HG02610 (cell line): ENCODE results near the gene CD320.
"Not testable (repeated sequence)": the region's sequence is repeated elsewhere in the genome, so short reads cannot be mapped to it uniquely, and the experiment has no call there.

Source experiments
- ATAC-seq: cut with Tn5 transposase; IDR thresholded peaks from one replicate; pipeline ENCODE4 v1.9.1; 2021; ENCODE audit warnings: mild to moderate bottlenecking, moderate library complexity; ENCODE audit not compliant: unreplicated experiment

Gene CD320

DNA sequence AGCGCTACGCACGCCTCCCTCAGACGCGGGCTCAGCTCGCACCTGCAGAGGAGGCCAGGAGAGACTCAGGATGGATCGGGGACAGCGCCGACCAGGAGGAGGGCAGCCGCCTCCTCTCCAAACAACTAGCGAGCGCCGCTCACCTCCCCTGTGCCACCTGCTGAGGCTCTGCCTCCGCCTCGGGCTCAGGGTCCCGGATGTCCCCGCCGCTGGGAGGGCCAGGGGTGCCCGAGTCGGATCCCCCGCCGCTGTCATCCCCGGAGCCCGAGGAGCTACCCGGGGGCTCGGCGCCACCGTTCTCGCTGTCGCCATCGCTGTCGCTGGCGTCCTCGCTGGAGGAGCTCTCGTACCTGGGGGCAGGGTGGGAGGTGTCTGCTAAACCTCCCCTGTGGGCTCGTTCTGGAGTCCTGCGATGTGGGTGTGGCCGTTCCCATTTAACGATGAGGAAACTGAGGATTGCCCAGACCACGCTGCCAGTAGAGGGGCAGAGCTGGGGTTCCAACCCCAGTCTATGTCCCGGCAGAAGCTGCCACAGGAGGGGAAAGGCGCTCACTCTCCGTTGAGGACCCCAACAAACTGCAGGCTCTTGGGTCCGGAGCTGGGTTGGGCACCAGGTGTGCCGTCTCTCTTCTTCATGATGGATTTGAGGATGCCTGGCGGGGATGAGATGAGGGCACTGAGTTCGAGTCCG is 25.8 kb upstream of the CD320 start:
- no peak for ATAC-seq

DNA sequence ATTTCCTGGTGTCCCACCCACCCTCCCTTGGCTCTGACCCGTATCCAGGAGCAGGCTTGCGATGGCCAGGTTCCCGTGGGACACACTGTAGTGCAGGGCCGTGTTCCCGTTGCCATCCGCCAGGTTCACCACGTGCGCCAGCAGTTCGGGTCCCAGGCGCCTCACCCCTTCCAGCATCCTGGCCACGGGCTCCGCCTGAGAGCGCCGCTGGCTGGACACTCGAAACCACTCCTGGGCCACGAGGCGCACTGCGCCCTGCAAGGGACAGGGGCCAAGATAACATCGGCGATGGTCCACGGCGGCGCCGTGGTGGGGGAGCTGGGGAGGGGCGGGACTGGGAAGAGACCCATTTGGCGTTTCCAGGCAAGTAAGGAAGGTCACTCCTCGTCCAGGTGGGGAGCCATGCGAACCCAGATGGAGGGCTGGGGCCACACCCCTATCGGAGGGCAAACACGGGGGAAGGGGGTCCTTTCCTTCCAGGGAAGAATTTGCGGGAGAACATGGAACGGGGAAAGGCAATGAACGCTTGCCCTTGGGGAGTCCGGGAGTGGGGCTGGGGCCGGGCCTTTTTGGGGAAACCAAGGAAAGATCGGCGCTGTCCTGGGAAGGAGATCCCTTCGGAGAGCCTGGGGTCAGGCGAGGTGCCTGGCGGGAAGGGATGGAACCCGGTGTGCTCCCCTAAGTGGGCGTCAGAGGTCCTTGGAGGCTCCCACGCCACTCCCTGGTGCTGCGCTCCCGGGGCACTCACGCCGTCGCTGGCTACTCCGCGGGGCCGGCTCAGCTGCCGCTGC is 25.0 kb upstream of the CD320 start:
- ATAC-seq: no peak

DNA sequence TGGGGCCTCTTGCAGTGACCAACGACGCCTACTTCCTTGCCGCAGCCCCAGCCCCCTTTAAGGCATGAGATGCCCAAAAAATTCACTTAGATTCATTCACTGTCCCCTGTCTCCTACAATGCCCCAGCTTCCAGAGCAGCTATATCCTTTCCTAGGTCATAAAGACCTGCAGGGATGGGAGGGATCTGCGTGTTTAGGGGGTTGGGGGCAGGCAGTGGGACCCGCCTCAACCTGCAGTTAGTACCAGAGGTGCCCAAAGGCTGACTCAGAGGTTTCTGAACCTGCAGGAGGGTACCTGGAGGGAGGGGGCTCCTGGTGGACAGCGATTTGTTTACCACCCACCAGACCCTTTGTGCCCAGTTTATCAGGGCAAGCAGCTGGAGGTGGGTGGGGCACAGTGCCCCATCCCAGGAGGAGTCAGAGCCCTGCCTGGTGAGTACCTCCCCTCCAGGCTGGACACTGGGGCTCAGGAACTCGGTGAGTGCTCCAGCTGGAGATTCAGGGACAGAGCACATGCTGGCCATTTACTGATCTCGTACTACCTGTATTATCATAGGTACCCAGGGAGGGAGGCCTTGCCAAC is 23.2 kb upstream of the CD320 start:
- ATAC-seq: no peak

DNA sequence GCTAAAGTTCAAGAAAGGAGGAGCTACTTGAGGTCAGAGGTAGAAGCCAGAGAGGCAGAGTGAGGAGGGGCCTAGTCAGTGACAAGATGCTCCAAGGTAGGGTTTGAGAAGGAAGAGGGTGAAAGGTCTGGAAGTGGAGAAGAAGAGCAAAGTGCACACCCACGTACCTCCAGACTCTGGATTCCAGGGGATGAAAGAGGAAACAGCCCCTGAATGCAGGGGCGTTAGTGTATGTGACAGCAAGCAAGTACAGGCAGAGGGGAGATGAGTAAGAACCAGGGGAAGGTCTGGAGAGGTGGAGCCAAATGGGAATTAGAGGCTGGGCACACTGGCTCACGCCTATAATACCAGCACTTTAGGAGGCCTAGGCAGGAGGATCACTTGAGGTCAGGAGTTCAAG is 21.8 kb upstream of the CD320 start:
- no peak for ATAC-seq

DNA sequence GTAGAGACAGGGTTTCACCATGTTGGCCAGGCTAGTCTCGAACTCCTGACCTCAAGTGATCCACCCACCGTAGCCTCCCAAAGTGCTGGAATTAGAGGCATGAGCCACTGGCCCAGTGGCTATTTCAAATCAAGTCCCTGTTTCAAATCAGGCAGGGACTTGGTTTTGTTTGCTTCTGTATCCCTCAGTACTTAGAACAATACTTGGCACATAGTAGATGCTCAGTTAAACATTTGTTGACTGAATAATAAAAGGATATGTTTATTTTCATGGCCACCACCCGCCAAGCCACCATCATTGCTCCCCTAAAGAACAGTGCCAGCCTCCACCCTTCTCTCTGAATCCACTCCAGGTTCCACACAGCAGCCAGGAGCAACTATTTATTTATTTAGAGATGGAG is 17.3 kb upstream of the CD320 start:
- ATAC-seq: no peak

DNA sequence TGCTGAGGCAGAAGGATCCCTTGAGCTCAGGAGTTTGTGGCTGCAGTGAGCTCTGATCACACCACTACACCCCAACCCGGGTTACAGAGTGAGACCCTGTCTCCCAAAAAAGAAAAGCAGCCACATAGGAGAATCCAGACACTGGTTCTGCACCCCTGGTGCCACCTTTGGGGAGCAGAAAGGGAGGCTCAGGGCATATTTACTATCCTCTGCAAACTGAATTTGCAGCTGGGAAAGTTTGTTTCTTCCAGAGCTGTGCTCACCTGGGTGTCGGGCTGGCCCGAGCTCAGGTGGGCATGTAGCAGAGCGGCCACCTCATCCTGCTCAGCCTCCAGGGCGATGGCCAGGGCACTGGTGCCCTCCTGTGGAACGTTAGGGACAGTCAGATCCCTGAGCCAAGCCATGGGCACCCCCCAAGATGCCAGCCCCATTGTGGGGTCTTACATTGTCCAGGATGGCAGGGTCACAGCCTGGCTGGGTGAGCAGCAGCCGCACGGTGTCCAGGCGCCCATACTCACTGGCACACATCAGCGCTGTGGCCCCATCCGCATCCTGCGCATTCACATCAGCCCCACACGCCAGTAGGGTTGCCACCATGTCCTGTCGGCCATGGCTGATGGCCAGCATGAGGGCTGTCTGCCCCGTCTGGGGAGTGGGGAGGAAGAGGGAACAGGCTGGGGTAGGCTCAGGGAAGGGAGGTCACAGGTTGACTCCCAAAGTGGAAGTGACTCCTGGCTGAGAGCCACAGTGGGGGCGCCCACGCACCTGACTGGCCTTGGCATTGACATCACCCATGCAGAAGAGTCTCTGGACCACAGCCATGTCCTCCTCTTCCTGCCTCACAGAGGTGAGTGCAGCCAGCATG is 16.3 kb upstream of the CD320 start:
- no peak for ATAC-seq

DNA sequence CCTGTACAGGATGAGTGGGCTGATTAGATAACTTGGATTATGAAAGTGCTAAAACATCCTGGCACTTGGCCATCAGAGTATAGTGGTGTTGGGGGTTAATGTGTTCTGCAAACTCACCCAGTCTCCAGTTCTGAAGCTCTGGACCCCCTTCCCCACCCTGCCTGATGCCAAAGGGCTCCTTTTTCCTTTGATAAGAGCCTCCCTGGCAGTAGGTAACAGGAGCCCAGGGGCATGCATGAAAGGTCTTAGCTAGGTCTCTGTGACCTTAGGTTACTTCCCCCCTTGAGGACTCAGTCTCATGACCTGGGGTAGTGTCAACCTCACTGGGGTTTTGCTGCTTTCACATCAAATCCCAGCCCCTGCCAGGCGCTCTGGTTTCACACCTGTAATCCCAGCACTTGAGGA is 15.6 kb upstream of the CD320 start:
- no peak for ATAC-seq

DNA sequence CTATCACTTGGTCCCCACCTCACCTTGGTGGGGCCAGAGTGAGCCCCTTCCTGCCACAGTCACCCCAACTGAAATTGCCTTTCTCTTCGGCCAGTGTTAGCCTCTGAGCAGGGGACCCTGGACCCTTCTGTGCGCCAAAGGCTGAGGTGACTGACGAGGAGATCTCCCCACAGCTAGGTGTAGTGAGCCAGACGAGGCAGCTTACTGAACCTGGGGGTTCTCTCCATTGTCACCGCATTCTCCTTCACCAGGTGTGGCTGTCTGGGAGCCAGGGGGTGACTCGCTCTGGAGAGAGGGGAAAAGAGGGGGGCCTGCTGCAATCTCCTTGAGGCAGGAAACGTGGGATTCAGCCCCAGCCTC is 14.5 kb upstream of the CD320 start:
- no peak for ATAC-seq

DNA sequence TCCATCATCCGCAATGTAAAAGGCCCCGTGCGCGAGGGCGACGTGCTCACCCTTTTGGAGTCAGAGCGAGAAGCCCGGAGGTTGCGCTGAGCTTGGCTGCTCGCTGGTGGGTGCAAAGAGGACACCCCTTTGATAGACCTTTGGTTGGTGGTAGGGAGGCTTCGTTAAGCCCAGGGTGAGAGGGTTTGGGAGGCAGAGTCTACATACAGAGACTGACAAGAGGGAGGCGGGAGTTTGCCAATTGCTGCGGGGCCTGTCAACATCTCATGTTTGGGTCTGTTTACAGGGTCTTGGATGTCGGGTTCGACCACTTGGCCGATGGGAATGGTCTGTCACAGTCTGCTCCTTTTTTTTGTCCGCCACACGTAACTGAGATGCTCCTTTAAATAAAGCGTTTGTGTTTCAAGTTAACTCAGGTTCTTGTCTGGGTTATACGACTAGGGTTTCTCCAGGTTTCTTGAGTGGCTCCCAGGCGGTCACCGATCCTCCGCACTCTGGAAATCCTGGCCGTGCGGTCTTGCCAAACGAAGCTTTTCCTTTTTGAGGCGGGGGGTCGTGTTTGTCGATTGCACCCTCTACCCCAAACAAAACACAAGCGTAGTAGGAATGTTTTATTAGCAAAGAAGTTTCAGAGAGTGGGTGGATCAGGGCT is 14.0 kb upstream of the CD320 start:
- ATAC-seq: no peak

DNA sequence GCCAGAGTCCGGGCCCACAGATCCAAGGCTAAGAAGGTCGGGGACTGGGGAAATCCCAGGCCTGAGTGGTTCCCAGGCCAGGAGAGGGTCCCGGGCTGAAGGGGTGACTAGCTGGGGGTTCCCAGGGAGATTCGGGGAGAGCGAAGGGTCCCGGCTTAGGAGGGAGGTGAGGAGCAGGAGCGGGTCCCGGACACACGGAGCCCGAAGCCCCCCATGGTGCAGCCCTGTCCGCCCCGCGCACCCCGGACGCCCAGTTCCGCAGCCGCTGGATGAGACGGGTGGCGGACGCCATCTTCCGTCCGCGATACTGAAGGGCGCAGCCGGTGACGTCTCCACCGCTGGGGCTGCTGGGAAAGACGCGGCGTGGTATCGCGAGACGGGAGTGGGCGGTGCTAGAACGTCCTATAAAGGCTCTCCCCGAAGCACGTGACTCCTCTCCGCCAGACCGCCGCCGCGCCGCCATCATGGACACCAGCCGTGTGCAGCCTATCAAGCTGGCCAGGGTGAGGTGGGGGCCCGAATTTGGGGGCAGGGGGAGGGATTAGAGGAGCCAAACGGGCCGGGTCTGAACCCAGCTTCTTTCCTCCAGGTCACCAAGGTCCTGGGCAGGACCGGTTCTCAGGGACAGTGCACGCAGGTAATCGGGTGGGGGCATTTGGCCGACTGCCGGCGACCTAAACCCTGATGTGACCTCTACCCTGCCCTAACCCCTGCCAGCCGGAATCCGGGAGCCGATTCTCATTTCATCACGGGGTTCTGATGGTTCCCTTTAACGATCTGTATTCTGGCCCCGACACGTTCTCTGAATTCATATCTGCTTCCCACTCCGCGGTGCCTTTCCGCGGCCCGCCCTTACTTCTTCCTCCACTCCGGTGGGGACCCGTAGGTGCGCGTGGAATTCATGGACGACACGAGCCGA is 13.2 kb upstream of the CD320 start, which contains the start of the genes NDUFA7 and RPS28:
NDUFA7 (minus strand) TSS at position 309 of the 919 bp plus-strand sequence; CDS start at position 292, 17 bp downstream.
RPS28 (plus strand) TSS at position 430 of the 919 bp plus-strand sequence; CDS start at position 465, 35 bp downstream.
- peak; percentile 80 for ATAC-seq

DNA sequence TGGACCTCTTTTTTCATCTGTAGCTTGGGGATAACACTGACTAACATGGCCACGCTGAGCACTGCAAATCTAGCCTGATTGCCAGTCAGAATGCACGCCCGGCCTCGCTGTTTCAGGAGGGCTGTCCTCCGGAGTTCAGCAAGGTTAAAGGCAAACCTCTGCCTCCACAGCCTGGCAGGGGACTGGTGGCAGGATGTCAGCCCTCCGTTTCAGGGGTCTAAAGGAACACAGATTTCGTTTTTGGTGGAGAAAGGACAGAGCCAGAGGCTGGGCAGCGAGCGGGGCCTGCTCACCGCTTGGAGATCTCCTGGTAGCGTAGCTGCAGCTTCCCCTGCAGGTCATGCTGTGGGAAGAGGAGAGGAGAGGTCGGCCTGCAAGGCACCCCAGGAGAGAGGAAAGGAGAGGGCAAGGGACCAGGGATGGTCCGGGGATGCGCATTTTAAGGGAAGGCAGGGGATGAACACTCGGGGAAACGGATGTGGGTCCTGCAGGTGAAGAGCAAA is 12.5 kb upstream of the CD320 start:
- ATAC-seq: no peak

DNA sequence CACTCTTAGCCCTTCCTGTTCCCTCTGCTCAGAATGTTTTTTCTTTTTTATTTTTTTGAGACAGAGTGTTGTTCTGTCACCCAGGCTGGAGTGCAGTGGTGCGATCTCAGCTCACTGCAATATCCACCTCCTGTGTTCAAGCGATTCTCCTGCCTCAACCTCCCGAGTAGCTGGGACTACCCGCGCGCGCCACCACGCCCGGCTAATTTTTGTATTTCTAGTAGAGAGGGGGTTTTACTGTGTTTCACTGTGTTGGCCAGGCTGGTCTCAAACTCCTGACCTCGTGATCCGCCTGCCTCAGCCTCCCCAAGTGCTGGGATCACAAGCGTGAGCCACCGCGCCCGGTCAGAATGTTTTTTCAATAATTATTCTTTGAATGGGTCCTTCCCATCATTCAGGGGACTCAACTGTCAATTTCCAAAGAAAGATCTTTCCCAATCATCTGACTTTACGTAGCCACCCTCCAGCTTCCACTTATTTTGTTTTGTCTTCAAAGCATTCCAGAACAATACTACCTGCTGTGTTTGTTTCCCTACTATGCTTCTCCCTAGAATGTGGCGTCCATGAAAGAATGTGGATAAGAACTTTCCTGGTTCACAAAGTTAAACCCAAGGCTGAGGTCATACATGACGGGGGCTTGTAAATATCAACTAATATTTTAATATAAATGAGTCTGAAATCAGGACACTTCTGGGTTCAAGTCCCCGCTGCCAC is 11.8 kb upstream of the CD320 start:
- no peak for ATAC-seq

DNA sequence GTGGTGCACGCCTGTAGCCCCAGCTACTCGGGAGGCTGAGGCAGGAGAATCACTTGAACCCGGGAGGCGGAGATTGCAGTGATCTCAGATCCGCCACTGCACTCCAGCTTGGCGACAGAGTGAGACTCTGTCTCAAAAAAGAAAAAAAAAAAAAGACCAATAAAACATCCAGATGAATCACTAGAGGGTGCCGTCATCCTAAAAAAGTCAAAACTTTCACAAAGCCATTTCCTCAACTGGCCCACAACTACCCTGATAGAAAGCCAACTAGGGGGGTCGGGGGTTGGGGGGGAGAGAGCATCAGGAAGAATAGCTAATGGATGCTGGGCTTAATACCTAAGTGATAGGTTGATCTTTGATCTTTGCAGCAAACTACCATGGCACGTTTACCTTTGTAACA is 10.7 kb upstream of the CD320 start:
- ATAC-seq: not testable (repeated sequence)

DNA sequence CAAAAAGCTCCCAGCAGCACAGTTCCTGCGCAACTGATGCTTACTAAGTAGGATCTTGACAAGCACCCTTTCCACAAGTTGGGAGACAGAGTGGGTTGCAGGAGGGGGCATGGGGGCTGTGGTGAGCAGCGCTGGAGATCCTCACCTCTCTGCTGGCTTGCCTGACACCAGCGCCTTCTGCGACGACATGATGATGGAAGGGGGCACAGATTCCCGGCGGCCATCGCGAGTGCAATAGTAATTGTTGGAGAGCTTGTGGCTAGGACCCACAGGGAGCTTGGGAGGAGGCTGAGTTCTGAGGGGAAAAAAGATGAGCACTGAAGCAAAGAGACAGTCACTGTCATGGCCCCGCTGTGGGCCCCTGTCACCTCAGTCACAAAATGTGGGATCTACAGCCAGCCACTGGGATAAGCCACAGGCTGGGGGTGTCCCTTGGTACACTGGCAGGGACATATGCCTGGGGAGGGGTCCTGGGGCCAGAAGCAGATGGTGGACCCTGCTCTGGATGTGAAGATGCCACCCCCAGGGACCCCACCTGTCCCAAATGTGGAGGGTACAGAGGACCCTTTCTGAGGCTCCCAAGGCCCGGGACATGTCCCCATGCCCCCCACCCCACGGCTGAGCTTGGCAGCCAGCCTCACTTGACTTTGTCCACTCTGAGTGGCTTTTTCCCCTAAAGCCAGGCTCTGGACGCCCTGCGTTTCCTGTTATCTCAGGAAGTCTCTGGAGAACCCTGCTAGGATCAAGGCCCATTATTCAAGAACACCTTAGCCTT is 8.4 kb upstream of the CD320 start:
- ATAC-seq: no peak

DNA sequence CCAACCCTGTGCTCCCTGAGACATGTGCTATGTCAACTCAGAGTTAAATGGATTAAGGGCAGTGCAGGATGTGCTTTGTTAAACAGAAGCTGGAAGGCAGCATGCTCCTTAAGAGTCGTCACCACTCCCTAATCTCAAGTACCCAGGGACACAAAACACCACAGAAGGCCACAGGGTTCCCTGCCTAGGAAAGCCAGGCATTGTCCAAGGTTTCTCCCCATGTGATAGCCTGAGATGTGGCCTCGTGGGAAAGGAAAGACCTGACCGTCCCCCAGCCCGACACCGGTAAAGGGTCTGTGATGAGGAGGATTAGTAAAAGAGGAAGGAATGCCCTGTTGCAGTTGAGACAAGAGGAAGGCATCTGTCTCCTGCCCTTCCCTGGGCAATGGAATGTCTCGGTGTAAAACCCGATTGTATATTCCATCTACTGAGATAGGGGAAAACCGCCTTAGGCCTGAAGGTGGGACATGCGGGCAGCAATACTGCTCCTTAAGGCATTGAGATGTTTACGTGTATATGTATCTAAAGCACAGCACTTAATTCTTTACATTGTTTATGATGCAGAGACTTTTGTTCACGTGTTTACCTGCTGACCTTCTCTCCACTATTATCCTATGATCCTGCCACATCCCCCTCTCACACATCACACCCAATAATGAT is 7.0 kb upstream of the CD320 start:
- not testable (repeated sequence) for ATAC-seq

DNA sequence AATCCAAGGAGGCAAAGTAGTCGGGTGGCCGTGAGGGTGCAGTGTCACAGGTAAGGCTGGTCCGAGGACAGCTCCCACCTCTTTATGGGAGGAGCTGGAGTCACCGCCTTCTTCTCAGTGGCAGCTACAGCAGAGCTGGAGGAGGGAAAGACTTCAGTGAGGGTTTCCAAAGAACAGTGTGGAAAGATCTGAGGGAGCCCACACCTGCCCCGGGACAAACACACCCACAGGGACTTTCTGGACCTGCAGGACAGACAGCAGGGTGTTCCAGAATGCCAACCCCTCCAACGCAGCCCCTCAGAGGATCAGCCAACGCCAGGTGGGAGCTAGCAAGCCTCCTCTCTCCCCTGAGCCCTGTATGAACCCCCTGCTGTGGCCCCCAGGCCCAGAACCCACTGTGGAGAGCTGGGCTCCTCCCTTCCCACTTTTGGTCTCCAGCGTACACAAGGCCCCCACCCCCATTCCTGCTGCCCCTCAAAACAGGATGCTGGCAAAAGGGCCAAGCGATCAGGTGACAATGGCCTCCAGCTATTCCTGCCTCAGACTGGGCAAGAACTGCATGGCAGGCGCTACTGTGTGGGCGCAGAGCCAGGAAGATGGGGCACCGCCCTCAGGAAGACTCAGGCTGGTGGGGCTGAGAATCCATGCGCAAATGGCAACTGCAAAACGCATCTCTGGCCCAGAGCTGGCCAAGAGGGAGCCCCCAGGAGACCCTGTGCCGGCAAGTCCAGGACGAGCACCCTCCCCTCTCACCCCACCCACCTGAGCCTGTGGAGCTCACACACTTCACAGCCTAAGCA is 3.5 kb upstream of the CD320 start:
- no peak for ATAC-seq
